HepG2 (cell line): ENCODE measurements around the gene ADSS1. TPM values are rescaled to one million over a fixed set of nuclear protein-coding genes. Genes with fewer than 3 reads are reported as not detected.

Source experiments
- AHDC1 ChIP-seq: sonication (generic); formaldehyde crosslinking; IDR thresholded peaks from 2 replicates; pipeline ENCODE4 v1.5.1; 2020; ENCODE audit warnings: mild to moderate bottlenecking, missing genetic modification reagents, borderline replicate concordance
- CENPT ChIP-seq: sonication (generic); formaldehyde crosslinking; IDR thresholded peaks from 2 replicates; pipeline ENCODE4 v1.8.0; 2022; ENCODE audit warnings: low read depth, mild to moderate bottlenecking, moderate library complexity, missing genetic modification reagents
- CREB3 ChIP-seq: sonication (generic); formaldehyde crosslinking; IDR thresholded peaks from 2 replicates; pipeline ENCODE4 v1.5.0; 2020; ENCODE audit warnings: missing genetic modification reagents
- DMAP1 ChIP-seq: IDR thresholded peaks from 2 replicates; pipeline ENCODE4 v1.6.1; 2016
- EHMT2 ChIP-seq: fragments of 200-600 bp; sonication (generic); IDR thresholded peaks from 2 replicates; pipeline ENCODE4 v1.7.0; 2017; ENCODE audit warnings: antibody characterized with exemption, low read depth, low read length, borderline replicate concordance
- HHEX ChIP-seq: IDR thresholded peaks from 2 replicates; pipeline ENCODE4 v1.6.1; 2016; ENCODE audit warnings: control low read depth
- JARID2 ChIP-seq: sonication (generic); formaldehyde crosslinking; IDR thresholded peaks from 2 replicates; pipeline ENCODE4 v1.8.1; 2023; ENCODE audit warnings: missing genetic modification reagents, inconsistent platforms; ENCODE audit not compliant: insufficient replicate concordance
- MBNL3 ChIP-seq: fragments of 250-450 bp; sonication (Bioruptor Pico); conservative IDR thresholded peaks from 2 replicates; pipeline ENCODE4 v1.8.0; 2022; ENCODE audit warnings: mild to moderate bottlenecking, inconsistent platforms
- NFYC ChIP-seq: IDR thresholded peaks from 2 replicates; pipeline ENCODE4 v1.6.1; 2016; ENCODE audit warnings: missing genetic modification reagents, missing compliant biosample characterization
- PAX8 ChIP-seq: sonication (generic); formaldehyde crosslinking; IDR thresholded peaks from 2 replicates; pipeline ENCODE4 v1.8.0; 2022; ENCODE audit warnings: mild to moderate bottlenecking, missing genetic modification reagents, borderline replicate concordance
- SNRNP70 ChIP-seq: fragments of 200-400 bp; formaldehyde crosslinking; IDR thresholded peaks from 2 replicates; pipeline ENCODE4 v1.6.1; 2017; ENCODE audit warnings: mild to moderate bottlenecking, low read depth, low read length, moderate library complexity
- ZBTB20 ChIP-seq: sonication (generic); formaldehyde crosslinking; IDR thresholded peaks from 2 replicates; pipeline ENCODE4 v1.8.1; 2023; ENCODE audit warnings: missing genetic modification reagents, low read depth, mild to moderate bottlenecking, borderline replicate concordance
- ZMAT5 ChIP-seq: sonication (generic); formaldehyde crosslinking; IDR thresholded peaks from 2 replicates; pipeline ENCODE4 v1.5.0; 2020; ENCODE audit warnings: mild to moderate bottlenecking, low read depth, missing genetic modification reagents, borderline replicate concordance
- ZNF264 ChIP-seq: sonication (generic); formaldehyde crosslinking; IDR thresholded peaks from 2 replicates; pipeline ENCODE4 v1.4.0; 2020; ENCODE audit warnings: missing genetic modification reagents
- ZNF280B ChIP-seq: sonication (generic); formaldehyde crosslinking; IDR thresholded peaks from 2 replicates; pipeline ENCODE4 v1.5.0; 2020; ENCODE audit warnings: missing genetic modification reagents, mild to moderate bottlenecking, borderline replicate concordance
- ZNF383 ChIP-seq: sonication (generic); formaldehyde crosslinking; IDR thresholded peaks from 2 replicates; pipeline ENCODE4 v1.4.0; 2020; ENCODE audit warnings: missing genetic modification reagents, mild to moderate bottlenecking, borderline replicate concordance
- ZNF562 ChIP-seq: sonication (generic); formaldehyde crosslinking; IDR thresholded peaks from 2 replicates; pipeline ENCODE4 v1.8.0; 2022; ENCODE audit warnings: missing genetic modification reagents, borderline replicate concordance
- ZNF766 ChIP-seq: sonication (generic); formaldehyde crosslinking; IDR thresholded peaks from 2 replicates; pipeline ENCODE4 v1.5.0; 2020; ENCODE audit warnings: missing genetic modification reagents, borderline replicate concordance
- ZNF777 ChIP-seq: sonication (generic); formaldehyde crosslinking; IDR thresholded peaks from 2 replicates; pipeline ENCODE4 v1.4.0; 2020; ENCODE audit warnings: missing genetic modification reagents
- ZZZ3 ChIP-seq: sonication (generic); formaldehyde crosslinking; IDR thresholded peaks from 2 replicates; pipeline ENCODE4 v1.4.0; 2020; ENCODE audit warnings: missing genetic modification reagents, mild to moderate bottlenecking, borderline replicate concordance
- polyA plus RNA-seq, 8 experiments: library from polyadenylated mRNA; depleted of rRNA in 3 of 8; stranded (reverse) in 7 of 8; unstranded in 1 of 8; fragments of >200 nt; fragmentation: Illumina TruSeq in 4 of 8; extraction: Trizol in 4 of 8; gene quantifications; 2 replicates each; pipeline versions ENCODE4 v1.2.1 to v1.2.3, GENCODE V29; 2011 to 2016; ENCODE audit warnings: low read depth in 4 of 8, missing spikeins in 1 of 8, mixed read lengths in 1 of 8; ENCODE audit not compliant: insufficient read depth in 1 of 8
- total RNA-seq, 5 experiments: library from RNA; depleted of rRNA; stranded (reverse); fragments of >200 nt; fragmentation: Illumina TruSeq; extraction: Trizol; gene quantifications; 2 replicates each; pipeline ENCODE4 v1.2.3, GENCODE V29; 2016; ENCODE audit warnings: low read depth in 1 of 5

The ADSS1 gene
- total and polyA plus RNA-seq, 2 of the 13 experiments (the other 11 are each of a cell fraction or from before 2014, with no cell fraction given) = 1.0 to 36.7 TPM

- TF ChIP-seq ZMAT5 (CRISPR knock-in tag) (0 out of 2 replicates have a peak, but pooled peaks have one; percentile 91), EHMT2 (no peak), ZZZ3 (CRISPR knock-in tag) (peak; percentile 69), HHEX (CRISPR knock-in tag) (no peak), NFYC (CRISPR knock-in tag) (peak; percentile 96), DMAP1 (CRISPR knock-in tag) (peak; percentile 78), PAX8 (CRISPR knock-in tag) (peak; percentile 85; the same call in 1 of the 2 replicates), ZNF777 (CRISPR knock-in tag) (peak; percentile 37; the same call in 1 of the 2 replicates), ZNF562 (CRISPR knock-in tag) (no peak), AHDC1 (CRISPR knock-in tag) (0 out of 2 replicates have a peak, but pooled peaks have one; percentile 22), ZBTB20 (CRISPR knock-in tag) (no peak), ZNF766 (peak; percentile 22; the same call in 1 of the 2 replicates), ZNF280B (CRISPR knock-in tag) (no peak; the same call in 1 of the 2 replicates), MBNL3 (CRISPR knock-in tag) (no peak), CREB3 (CRISPR knock-in tag) (no peak), ZNF383 (peak; percentile 69; the same call in 1 of the 2 replicates), SNRNP70 (peak; percentile 92), CENPT (CRISPR knock-in tag) (no peak), JARID2 (CRISPR knock-in tag) (no peak), ZNF264 (CRISPR knock-in tag) (0 out of 2 replicates have a peak, but pooled peaks have one; percentile 28)
Measured at GRCh38 chr14:104752735-104753527, 28.9 kb downstream of the ADSS1 start, which contains the start of gene SIVA1 (continued).
